Amygdala (tissue), 56 donors: ENCODE data around the gene AXIN1.
A peak's percentile ranks its signal among the peaks of the same experiment; 100 is the strongest.
"Not testable (repeated sequence)": the region's sequence is repeated elsewhere in the genome, so short reads cannot be mapped to it uniquely, and the experiment has no call there.

Source experiments
- DNase-seq, 56 donors: peaks; one replicate each; lab custom pipeline; 2025; lab: John Stamatoyannopoulos, UW

Gene AXIN1

GRCh38 chr16:383326-384051 lies 31.0 kb upstream of the AXIN1 start:
- no peak for DNase-seq

- peak in 42 of 56 donors; percentile 22 to 82 (median 54) for DNase-seq
These were observed 29.5 kb upstream of the AXIN1 start, which contains the start of gene PGAP6 for GRCh38 chr16:381789-382717. TSS of gene PGAP6 (minus strand) at chr16:381978. CDS start at chr16:381821, 157 bp downstream.

- DNase-seq = peak in 1 of 56 donors; percentile 52
These were observed 28.7 kb upstream of the AXIN1 start for GRCh38 chr16:381012-381788.

- DNase-seq = no peak
These were observed 28.2 kb upstream of the AXIN1 start for GRCh38 chr16:380762-381011.

GRCh38 chr16:379961-380761 lies 27.6 kb upstream of the AXIN1 start:
- no peak for DNase-seq

GRCh38 chr16:379183-379960 lies 26.8 kb upstream of the AXIN1 start:
- no peak for DNase-seq

- DNase-seq = no peak
These were observed 26.3 kb upstream of the AXIN1 start for GRCh38 chr16:378821-379182.

- DNase-seq = not testable (repeated sequence)
These were observed 25.7 kb upstream of the AXIN1 start for GRCh38 chr16:378113-378820.

GRCh38 chr16:377419-377951 lies 25.0 kb upstream of the AXIN1 start:
- no peak for DNase-seq

GRCh38 chr16:376817-377418 lies 24.4 kb upstream of the AXIN1 start:
- no peak for DNase-seq

GRCh38 chr16:375927-376816 lies 23.6 kb upstream of the AXIN1 start:
- DNase-seq = no peak

GRCh38 chr16:375212-375611 lies 22.7 kb upstream of the AXIN1 start:
- DNase-seq = no peak

GRCh38 chr16:374616-374926 lies 22.0 kb upstream of the AXIN1 start:
- no peak for DNase-seq

GRCh38 chr16:373848-374615 lies 21.5 kb upstream of the AXIN1 start:
- DNase-seq = no peak

- DNase-seq = no peak
These were observed 20.6 kb upstream of the AXIN1 start for GRCh38 chr16:373020-373598.

GRCh38 chr16:372302-372983 lies 19.9 kb upstream of the AXIN1 start:
- DNase-seq = no peak
